Kidney epithelial cell (primary cell): ENCODE data around the gene ISL2. TPM values are rescaled to one million over a fixed set of nuclear protein-coding genes. Genes with fewer than 3 reads are reported as not detected.
A peak's percentile ranks its signal among the peaks of the same experiment; 100 is the strongest.

Source experiments
- DNase-seq: peaks from one replicate; pipeline ENCODE4 v3.0.0-alpha.2; 2010; ENCODE audit warnings: low read depth
- H3K27me3 ChIP-seq: 2 replicates; pipeline ENCODE4 v1.6.0; 2011; ENCODE audit warnings: low read length; ENCODE audit not compliant: control insufficient read depth, insufficient read depth
- H3K36me3 ChIP-seq: 2 replicates; pipeline ENCODE4 v1.5.1; 2011; ENCODE audit warnings: low read length; ENCODE audit not compliant: control insufficient read depth, insufficient read depth
- H3K4me3 ChIP-seq: 2 replicates; pipeline ENCODE4 v1.5.1; 2011; ENCODE audit warnings: low read depth, mild to moderate bottlenecking, control low read depth, low read length
- CTCF ChIP-seq: IDR thresholded peaks from 2 replicates; pipeline ENCODE4 v1.5.1; 2011; ENCODE audit warnings: mild to moderate bottlenecking, moderate library complexity, low read length, control low read depth, inconsistent platforms; ENCODE audit not compliant: insufficient read depth, poor library complexity, severe bottlenecking
- total RNA-seq: library from RNA; depleted of rRNA; stranded (reverse); fragments of >200 nt; gene quantifications from 2 replicates; pipeline ENCODE4 v1.2.3, GENCODE V29; 2015

The ISL2 gene
- total RNA-seq, 1 donor from 2014 or later: 1.8 TPM

GRCh38 chr15:76324066-76324465 is 12.5 kb upstream of the ISL2 start:
- DNase-seq: no peak
- H3K4me3 ChIP-seq: no peak overlapping the region
- no peaks in the 10 kb centered on the region for H3K36me3 ChIP-seq
- peaks cover 7% of the 10 kb centered on the region for H3K27me3 ChIP-seq
- TF ChIP-seq CTCF: no peak

- peaks cover 10% of the 10 kb centered on the region for H3K27me3 ChIP-seq
- H3K36me3 ChIP-seq: no peaks in the 10 kb centered on the region
- H3K4me3 ChIP-seq: no peak overlapping the region
- no peak for TF ChIP-seq CTCF
- no peak for DNase-seq
Measured at GRCh38 chr15:76325704-76326103, 10.9 kb upstream of the ISL2 start.

GRCh38 chr15:76327191-76328105 is 9.1 kb upstream of the ISL2 start:
- Histone ChIP-seq H3K27me3 (peaks cover 10% of the 10 kb centered on the region), H3K4me3 (no peak overlapping the region), H3K36me3 (no peaks in the 10 kb centered on the region)
- DNase-seq: no peak
- no peak for TF ChIP-seq CTCF

- Histone ChIP-seq H3K36me3 (no peaks in the 10 kb centered on the region), H3K4me3 (no peak overlapping the region), H3K27me3 (peaks cover 13% of the 10 kb centered on the region)
- DNase-seq: no peak
- no peak for TF ChIP-seq CTCF
Measured at GRCh38 chr15:76328106-76328696, 8.4 kb upstream of the ISL2 start.

GRCh38 chr15:76328958-76329357 is 7.6 kb upstream of the ISL2 start:
- H3K4me3 ChIP-seq: no peak overlapping the region
- peak; percentile 68 for DNase-seq
- no peaks in the 10 kb centered on the region for H3K36me3 ChIP-seq
- TF ChIP-seq CTCF: no peak
- H3K27me3 ChIP-seq: peaks cover 17% of the 10 kb centered on the region
